SHP77 treated with DMSO at 0.1 percent for 48 hours (cell line): ENCODE results near the gene ATP5ME.

ENCODE experiments used
- DNase-seq: peaks from one replicate; lab custom pipeline; 2025; lab: John Stamatoyannopoulos, UW

Gene ATP5ME

DNA sequence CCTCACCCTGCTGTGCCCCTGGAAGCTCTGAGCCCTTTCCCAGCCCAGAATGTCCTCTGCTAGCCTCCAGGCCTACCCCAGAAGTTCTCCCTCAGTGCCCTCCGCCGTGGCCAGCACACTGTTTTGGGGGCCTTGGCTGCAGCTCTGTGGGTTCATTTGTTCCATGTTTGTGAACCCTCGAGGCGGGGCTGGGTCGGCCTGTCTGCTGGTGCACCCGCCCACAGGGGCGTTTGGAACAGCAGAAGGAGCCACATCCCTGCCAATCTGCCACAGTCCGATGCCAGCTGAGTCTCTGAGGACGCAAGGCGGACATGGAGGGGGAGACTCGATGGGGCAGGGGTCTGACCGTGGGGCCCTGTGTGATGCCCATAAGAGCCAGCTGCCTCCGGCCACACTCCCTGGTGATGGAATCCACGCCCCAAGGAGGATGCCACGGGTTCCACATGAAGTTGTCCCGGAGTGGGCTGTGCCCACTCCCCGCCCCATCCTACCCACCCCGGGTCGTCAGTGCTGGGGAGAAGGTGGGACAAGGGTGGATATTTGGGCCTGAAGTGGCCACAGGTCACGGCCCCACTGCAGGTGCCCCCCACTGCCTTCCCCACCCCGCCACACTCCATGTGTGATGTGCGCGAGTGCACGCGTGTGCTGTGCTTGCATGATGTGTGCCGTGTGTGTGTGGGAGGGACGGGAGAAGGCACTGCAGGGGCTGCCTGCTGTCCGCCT is 7.1 kb downstream of the ATP5ME start:
- no peak for DNase-seq

DNA sequence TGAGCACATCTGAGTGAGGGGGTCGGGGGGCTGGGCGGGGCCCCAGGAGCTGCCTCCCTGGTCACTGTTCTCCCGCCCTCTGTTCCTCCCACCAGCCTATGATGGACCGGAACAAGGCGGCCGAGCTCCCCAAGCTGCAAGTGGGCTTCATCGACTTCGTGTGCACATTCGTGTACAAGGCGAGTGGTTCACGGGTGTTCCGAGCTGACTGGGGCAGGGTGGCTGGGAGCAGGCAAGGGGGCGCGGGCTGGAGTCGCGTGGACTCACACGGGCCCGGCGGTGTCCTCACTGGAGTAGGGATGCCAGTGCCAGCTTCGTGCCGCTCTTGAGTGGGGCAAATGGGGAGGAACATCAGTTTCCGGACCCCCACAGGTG is 7.7 kb downstream of the ATP5ME start:
- DNase-seq = no peak

DNA sequence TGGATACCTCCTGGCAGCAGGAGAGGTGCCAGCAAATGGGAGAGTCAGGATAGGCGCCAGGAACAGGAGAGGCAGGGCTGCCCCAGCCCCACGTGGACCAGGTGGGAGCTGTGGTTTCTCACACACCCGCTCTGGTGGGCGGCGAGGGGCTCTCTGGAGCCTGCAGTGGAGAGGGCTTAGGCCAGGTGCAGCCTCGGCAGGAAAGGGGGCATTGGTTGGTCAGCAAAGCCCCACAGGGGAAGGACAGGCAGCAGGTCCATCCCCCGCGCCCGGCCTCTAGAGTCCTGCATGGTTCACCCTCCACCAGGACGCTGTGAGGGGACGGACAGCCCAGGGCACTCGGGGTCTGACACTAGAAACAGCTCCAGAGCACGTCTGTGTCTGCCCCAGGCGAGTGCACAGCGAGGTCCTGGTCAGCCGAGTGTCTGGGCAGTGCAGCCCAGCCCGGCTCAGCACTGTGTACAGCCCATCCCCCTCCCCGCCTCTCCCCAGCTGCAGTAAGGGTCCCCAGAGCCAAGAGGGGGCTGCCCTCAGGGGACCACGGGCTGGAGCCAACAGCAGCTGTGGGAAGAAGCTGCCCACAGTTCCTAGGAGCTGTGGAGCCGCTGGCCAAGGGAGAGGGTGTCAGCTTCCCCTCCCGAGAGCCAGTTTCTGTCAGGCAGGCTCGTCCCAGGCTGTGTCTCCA is 8.2 kb downstream of the ATP5ME start:
- DNase-seq = no peak

DNA sequence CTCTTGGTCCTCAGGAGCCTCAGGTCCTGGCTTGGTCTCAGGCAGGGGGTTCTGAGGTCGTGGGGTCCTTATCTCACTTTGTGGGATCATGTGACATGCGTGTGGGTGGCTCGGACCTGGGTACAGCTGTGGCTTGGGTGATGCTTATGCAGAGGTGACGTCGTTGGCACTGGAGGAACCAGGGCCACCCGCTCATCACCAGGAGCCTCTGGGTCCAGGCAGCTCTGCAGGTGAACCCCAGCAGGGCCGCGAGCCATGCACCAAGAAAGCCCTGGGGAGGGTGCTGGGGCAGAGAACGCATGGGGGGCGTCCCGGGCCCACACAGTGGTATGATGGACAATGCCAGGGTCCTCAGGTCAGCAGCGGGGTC is 8.7 kb downstream of the ATP5ME start:
- no peak for DNase-seq

DNA sequence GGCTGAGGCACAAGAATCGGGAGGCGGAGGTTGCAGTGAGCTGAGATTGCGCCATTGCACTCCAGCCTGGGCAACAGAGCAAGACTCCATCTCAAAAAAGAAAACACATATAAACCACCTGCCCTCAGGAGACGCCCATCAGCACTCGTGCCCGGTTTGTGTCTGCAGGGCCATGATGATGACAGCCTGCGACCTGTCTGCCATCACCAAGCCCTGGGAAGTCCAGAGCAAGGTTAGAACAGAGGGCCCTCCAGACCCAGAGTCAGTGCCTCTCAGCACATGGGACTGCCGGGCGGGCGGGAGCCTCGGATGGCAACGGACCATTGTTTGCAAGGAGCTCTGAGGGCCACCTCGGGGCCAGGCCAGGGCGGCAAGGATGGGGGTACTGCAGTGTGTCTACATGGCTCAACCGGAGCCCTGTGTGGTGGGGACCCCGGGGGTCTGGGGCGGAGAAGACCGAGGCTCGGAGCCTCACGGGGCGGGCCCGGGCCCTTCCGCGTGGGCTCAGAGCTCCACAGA is 9.3 kb downstream of the ATP5ME start:
- no peak for DNase-seq

DNA sequence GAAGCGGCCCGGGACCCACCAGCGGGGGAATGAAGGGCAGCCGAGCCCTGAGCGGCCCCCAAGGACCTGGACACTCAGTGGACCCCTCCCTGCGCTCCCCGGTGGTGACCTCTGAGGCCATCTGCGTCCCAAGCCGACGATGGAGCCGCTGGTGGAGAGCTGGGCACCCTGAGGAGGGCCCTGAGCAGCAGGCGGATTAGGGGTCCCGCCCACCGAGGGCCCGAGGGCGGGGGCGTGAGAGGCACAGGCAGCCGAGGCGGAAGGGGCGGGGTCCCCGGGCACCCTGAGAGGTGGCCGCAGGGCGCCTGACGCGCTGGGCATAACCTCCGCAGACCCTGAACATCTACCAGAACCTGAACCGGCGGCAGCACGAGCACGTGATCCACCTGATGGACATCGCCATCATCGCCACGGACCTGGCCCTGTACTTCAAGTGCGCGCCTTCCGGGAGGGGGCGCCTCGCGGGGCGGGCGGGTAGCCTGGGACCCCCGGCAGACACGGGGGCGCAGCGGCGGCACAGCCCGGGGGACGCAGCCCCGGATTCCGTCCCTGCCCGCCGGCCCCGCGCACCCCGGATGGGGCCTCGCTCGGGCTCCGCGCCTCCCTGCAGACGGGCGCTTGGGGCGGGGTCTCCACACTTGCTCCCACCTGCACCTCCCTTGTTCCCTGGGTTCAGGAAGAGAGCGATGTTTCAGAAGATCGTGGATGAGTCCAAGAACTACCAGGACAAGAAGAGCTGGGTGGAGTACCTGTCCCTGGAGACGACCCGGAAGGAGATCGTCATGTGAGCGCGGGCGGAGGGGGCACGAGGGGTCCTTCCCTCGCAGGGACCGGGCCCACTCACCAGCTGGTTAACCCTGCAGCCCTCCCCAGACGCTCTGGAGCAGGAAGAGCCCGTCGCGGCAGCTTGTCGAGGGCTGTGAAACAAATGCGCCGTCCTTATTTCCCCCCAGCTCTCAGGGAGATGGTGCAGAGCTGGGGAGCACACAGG is 10.3 kb downstream of the ATP5ME start:
- DNase-seq = no peak

DNA sequence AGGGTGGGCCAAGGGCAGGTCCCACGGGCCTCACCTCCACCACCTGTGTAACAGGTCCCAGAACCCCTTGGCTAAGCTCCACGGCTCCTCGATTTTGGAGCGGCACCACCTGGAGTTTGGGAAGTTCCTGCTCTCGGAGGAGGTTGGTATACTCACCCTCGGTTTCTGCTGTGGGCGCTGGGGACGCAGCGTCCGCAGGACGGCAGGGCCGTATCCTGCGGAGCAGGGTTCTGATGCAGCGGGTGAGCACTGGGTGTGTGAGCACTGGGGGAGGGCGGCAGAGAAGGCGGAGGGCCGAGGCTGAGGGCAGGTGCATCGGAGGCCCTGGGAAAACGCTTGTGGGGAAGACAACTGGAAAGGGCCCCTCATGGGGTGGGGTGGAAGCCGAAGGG is 11.0 kb downstream of the ATP5ME start:
- no peak for DNase-seq

DNA sequence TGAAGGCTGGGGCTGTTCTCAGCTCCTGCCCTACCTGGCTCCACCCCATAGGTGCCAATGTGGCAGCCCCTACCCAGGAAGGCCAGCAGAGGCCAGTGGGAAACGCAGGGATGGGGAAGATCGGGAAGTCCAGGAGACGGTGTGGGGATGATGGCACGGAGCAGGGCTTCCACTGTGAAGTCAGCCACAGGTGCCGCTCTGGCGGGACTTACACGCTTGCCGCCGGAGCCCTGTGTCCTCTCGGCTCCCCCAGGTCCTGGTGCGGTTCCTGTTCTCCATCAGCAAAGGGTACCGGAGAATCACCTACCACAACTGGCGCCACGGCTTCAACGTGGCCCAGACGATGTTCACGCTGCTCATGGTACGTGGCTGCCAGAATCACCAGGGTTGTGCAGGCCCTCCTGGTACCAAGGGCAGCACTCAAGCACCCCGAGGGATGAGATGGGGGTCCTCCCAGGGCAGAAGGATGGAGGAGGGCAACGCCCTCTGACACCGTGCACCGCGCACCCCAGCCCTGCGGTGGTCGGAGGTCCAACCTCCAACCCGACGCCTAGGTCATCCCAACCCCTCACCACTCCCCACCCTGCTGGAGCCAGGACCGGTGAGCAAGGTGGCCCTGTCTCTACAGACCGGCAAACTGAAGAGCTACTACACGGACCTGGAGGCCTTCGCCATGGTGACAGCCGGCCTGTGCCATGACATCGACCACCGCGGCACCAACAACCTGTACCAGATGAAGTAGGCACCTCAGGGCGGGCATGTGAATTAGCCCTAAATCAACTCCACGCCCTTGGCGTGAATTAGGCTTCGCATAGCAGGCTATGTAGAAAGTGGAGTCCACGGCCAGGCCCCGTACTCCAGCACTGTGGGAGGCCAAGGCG is 12.0 kb downstream of the ATP5ME start:
- DNase-seq = no peak

DNA sequence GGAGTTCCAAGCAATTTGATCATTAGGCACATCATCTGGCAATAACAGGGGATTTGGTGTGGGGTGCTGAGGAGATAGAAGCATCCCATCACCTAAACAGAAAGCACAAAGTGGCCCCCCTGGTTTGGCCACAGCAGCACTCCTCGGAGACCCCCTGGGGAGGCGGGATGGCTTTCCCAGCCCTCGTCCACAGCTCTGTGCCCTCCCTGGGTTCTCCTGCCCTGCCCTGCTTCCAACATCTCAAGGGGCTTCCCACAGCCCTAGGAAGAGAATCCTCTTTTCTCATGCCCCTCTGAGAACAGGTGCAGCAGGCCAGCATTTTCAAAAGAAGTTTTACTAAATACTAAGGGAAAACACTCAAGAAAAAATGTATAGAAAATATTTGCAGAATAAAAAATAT is 12.8 kb downstream of the ATP5ME start:
- DNase-seq = no peak

DNA sequence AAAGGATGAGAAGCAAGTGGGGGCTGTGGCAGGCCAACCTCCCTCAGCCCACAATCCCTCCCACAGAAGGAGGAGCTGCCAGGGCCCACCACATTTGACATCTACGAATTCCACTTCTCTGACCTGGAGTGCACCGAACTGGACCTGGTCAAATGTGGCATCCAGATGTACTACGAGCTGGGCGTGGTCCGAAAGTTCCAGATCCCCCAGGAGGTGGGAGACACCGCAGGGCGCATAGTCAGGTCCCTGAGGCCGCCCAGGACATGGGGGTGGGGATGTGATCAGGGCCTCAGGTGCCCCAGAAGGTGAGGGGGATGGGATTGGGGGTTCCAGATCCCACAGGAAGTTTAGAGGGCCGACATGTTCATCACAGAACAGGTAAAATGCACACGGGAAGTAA is 13.7 kb downstream of the ATP5ME start:
- DNase-seq = no peak

DNA sequence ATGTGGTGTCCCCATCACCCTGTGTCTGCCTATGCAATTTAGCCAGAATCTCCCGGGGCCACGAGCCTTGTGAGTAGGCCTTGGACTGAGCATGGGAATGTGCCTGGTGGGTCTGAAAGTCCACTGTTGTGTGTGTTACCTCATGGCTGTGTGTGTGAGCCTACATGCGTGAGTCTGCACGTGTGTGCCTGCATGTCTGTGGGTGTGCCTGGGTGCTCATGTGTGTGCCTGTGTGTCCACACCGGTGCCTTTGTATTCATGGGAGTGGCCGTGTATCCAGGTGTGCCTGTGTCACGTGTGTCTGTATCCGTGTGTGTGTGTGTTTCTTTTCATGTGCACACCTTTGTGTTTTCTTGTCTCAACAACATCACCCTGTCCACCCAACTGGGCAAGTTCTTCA is 14.2 kb downstream of the ATP5ME start:
- DNase-seq = no peak

DNA sequence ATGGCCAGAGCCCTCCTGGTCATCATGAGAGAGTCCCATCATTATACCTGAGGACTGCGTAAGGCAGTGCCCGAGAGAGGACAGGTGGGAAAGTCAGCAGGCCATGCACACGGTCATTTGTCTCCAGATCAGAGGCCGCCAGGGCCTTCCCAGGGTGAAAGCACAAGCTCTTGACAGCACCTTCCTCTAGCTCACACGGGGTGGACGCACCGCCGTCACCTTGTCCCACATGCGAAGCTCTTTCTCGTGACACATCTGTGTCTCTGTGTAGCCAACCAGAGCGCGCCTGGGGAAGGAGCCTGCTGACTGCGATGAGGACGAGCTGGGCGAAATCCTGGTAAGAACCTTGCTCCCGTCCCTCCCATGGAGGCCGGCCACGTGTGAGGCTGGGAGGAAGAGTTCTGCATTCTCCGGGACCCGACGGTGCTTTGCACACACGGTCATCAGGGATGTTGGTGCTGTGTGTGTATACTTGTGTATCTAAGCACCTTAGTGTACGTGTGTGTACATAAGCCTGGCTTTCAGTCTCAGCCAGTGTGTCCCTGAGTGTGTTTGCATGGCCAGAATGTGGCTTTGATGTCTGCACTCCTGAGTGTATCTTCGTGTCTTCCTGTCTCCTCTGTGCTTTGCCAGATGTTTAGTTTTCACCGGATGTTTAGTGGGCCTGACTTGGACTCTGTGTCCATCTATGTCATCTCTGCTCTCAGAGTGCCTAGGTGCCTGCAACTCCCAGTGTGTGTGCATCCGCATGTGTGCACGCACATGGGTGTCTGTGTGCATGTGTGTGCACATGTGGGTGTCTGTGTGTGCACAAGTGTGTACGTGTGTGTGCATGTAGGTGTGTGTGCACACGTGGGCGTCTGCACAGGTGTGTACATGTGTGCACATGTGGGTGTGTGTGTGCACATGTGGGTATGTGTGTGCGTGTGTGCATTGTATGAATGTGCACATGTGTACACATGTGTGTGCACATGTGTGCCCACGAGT is 15.1 kb downstream of the ATP5ME start:
- DNase-seq = no peak

DNA sequence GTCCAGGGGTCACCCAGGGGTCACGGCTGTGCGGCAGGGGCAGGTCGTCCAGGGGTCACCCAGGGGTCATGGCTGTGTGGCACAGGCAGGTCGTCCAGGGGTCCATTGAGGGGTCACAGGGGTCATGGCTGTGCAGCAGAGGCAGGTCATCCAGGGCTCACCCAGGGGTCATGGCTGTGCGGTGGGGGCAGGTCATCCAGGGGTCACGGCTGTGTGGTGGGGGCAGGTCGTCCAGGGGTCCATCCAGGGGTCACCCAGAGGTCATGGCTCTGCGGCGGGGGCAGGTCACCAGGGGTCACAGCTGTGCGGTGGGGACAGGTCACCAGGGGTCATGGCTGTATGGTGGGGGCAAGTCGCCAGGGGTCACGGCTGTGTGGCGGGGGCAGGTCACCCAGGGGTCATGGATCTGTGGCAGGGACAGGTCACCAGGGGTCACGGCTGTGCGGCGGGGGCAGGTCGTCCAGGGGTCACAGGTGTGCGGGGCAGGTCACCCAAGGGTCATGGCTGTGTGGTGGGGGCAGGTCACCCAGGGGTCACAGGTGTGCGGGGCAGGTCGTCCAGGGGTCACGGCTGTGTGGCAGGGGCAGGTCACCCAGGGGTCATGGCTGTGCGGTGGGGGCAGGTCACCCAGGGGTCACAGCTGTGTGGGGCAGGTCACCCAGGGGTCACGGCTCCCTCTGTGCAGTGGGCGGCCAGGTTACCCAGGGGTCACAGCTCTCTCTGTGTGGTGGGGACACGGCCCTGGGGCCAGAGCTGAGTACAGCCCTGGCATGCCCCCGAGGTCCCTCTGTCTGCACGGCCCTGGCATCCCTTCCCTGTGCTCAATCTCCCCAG is 16.0 kb downstream of the ATP5ME start:
- DNase-seq = no peak

DNA sequence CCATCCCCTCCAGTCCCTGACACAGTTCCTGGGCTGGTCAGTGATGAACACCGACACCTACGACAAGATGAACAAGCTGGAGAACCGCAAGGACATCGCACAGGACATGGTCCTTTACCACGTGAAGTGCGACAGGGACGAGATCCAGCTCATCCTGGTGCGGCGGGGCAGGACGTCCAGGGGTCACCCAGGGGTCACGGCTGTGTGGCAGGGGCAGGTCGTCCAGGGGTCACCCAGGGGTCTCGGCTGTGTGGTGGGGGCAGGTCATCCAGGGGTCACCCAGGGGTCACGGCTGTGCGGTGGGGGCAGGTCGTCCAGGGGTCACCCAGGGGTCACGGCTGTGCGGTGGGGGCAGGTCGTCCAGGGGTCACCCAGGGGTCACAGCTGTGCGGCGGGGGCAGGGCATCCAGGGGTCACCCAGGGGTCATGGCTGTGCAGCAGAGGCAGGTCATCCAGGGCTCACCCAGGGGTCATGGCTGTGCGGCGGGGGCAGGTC is 16.7 kb downstream of the ATP5ME start:
- no peak for DNase-seq

DNA sequence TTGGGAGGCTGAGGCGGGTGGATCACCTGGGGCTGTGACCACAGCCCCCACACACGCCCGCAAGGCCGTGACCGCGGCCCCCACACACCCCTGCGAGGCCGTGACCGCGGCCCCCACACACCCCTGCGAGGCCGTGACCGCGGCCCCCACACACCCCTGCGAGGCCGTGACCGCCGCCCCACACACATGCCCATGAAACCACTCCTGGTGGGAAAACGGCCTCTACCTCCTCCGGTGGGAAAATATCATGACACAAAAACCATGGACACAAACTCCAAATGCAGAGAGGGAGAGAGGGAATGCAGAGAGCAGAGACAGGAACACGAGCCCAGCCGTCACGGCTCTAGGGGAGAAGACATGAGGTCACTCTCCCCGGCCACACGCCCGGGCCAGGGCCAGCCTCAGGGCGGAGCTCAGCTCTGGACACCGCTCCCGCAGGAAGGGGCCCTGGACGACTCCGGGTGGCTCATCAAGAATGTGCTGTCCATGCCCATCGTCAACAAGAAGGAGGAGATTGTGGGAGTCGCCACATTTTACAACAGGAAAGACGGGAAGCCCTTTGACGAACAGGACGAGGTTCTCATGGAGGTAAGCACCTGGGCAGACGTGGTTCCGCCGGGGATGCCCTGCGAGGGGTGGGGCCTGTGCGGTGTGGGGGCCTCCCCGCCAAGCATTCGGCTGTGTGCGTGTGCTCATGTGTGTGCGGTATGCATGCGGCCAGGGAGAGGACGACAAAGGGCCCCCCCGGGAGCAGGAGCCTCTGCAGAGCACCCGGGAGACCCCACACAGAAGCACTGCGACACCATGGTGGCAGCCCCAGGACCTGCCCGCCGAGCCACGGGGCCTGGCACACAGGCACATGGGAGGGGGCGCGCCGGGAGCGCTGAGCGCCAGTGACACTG is 17.4 kb downstream of the ATP5ME start:
- DNase-seq = no peak

DNA sequence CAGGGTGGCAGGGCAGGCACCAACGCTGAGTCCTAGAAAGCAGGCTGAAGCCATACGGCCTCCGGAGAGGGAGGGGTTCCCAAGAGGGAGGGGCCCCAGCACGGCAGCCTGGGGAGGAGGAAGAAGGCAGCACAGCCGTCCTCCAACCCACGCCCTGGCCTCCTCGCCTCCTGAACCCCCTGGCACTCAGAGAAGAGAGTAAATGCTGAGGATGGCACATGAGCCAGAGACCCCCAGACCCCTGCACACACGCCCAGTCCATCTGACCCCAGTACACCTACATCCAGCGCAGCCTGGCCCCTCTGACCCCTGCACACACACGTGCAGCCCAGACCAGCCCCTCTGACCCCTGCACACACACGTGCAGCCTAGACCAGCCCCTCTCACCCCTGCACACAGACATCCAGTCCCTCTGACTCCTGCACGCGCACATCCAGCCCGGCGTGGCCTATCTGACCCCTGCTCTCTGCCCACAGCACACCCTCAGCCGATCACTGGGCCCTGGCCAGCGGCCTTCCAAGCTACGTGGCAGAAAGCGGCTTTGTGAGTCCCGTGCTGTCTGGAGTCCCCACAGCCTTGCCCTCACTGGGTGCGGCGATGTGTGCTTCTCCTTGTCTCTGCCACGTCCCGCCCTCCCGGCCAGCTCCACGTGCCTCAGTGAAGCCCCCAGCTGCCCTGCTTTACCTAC is 18.5 kb downstream of the ATP5ME start:
- DNase-seq = no peak

DNA sequence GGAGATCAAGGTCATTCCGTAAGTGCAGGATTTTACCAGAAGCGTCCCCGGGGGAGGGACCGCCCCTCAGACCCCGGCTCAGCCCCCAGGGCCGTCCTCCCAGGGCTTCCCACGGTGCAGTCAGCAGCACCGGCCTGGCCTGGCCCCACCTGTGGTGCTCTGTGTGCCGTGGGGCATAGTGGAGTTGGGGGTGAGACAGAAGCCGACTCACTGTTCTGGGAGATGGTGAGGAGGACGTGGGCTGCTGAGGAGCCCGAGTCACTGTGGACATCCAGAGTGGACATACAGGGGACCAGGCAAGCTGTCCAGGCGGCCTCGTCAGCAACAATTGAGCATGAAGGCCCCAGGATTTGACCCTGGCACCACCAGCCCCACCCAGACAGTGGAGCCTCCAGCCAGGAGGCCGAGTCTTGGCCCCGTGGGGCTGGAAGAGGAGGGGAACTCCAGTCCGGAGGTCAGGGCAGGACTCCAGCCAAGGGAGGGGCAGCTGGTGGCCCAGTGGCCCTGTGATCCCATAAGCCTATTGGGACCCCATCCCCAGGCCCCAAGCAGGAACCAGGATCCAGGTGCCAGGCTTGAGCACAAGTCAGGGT is 19.1 kb downstream of the ATP5ME start:
- DNase-seq = no peak
